Right renal cortex interstitium (tissue), 3 donors: ENCODE data around the gene OR13C9. TPM values are rescaled to one million over a fixed set of nuclear protein-coding genes. Genes with fewer than 3 reads are reported as not detected.
"Not testable (repeated sequence)": the region's sequence is repeated elsewhere in the genome, so short reads cannot be mapped to it uniquely, and the experiment has no call there.

Experiments used
- DNase-seq, 3 donors: peaks; one replicate each; pipeline ENCODE4 v3.0.0-alpha.2; 2013; ENCODE audit warnings: low read depth in 3 of 3, low spot score in 2 of 3
- polyA plus RNA-seq, 3 donors: library from polyadenylated mRNA; unstranded; fragments of 120-200 nt; gene quantifications; one replicate each; pipeline ENCODE4 v1.2.1, GENCODE V29; 2013; ENCODE audit not compliant: insufficient read length in 3 of 3

The OR13C9 gene
- not detected for polyA plus RNA-seq

- DNase-seq: no peak
Measured at GRCh38 chr9:104618104-104618503, at the start of gene OR13C9. Gene OR13C9, minus strand, starts transcription at chr9:104618204. Its CDS starts 0 bp downstream, at chr9:104618204.

- DNase-seq: no peak
Measured at GRCh38 chr9:104658496-104659195, 40.6 kb upstream of the OR13C9 start.

GRCh38 chr9:104635456-104635855 is 17.5 kb upstream of the OR13C9 start:
- DNase-seq: no peak

- DNase-seq: no peak
Measured at GRCh38 chr9:104633976-104634520, 16.0 kb upstream of the OR13C9 start.

GRCh38 chr9:104625964-104626363 is 8.0 kb upstream of the OR13C9 start:
- not testable (repeated sequence) for DNase-seq

GRCh38 chr9:104617418-104617817 is 586 bp downstream of the OR13C9 start:
- no peak for DNase-seq

GRCh38 chr9:104611213-104611612 is 6.8 kb downstream of the OR13C9 start:
- DNase-seq: no peak

- no peak for DNase-seq
Measured at GRCh38 chr9:104608336-104608735, 9.7 kb downstream of the OR13C9 start.

- no peak for DNase-seq
Measured at GRCh38 chr9:104606152-104606551, 11.9 kb downstream of the OR13C9 start.

GRCh38 chr9:104605527-104605926 is 12.5 kb downstream of the OR13C9 start, which contains the start of gene OR13C2:
Gene OR13C2, minus strand, starts transcription at chr9:104605627. Its CDS starts 0 bp downstream, at chr9:104605627.
- DNase-seq: not testable (repeated sequence)

GRCh38 chr9:104604801-104605200 is 13.2 kb downstream of the OR13C9 start:
- DNase-seq: no peak

GRCh38 chr9:104599313-104599712 is 18.7 kb downstream of the OR13C9 start, which contains the start of gene OR13C5:
Gene OR13C5, minus strand, starts transcription at chr9:104599413. Its CDS starts 0 bp downstream, at chr9:104599413.
- not testable (repeated sequence) for DNase-seq

GRCh38 chr9:104598749-104599148 is 19.3 kb downstream of the OR13C9 start:
- not testable (repeated sequence) for DNase-seq

- no peak for DNase-seq
Measured at GRCh38 chr9:104589626-104590025, 28.4 kb downstream of the OR13C9 start.

GRCh38 chr9:104586496-104587180 is 31.4 kb downstream of the OR13C9 start:
- no peak for DNase-seq

- DNase-seq: no peak
Measured at GRCh38 chr9:104580562-104580961, 37.4 kb downstream of the OR13C9 start.

- no peak for DNase-seq
Measured at GRCh38 chr9:104577263-104577662, 40.7 kb downstream of the OR13C9 start.

- no peak for DNase-seq
Measured at GRCh38 chr9:104575456-104575855, 42.5 kb downstream of the OR13C9 start.

GRCh38 chr9:104572612-104573011 is 45.4 kb downstream of the OR13C9 start:
- DNase-seq: no peak

GRCh38 chr9:104568868-104569267 is 49.1 kb downstream of the OR13C9 start, which contains the start of gene OR13C8:
Gene OR13C8, plus strand, starts transcription at chr9:104569168. Its CDS starts 0 bp downstream, at chr9:104569168.
- DNase-seq: no peak
